Islet of Langerhans (tissue), 1 donor: ENCODE results near the gene RNF40.

Source experiments
- FAIRE-seq: peaks from one replicate; lab custom pipeline; 2011; peaks lifted over from hg19 to GRCh38; lab: Jason Lieb, UNC

Gene RNF40

GRCh38 chr16:30761928-30762902, at the start of gene RNF40, which contains the start of gene CFAP119:
RNF40 (plus strand) TSS chr16:30762322; CDS start chr16:30762546, 224 bp downstream.
CFAP119 (minus strand) TSS chr16:30762062; CDS start chr16:30761748, 314 bp downstream.
- peak; percentile 97 for FAIRE-seq

GRCh38 chr16:30715750-30716445, 46.2 kb upstream of the RNF40 start:
- no peak for FAIRE-seq

GRCh38 chr16:30720086-30720485, 42.0 kb upstream of the RNF40 start:
- FAIRE-seq, result no peak

GRCh38 chr16:30720694-30721093, 41.4 kb upstream of the RNF40 start:
- no peak for FAIRE-seq

- FAIRE-seq, result no peak
Measured at GRCh38 chr16:30721167-30721566, 41.0 kb upstream of the RNF40 start.

GRCh38 chr16:30721606-30722005, 40.5 kb upstream of the RNF40 start:
- FAIRE-seq, result peak; percentile 68

GRCh38 chr16:30722443-30722842, 39.7 kb upstream of the RNF40 start:
- no peak for FAIRE-seq

GRCh38 chr16:30722916-30723315, 39.2 kb upstream of the RNF40 start:
- FAIRE-seq, result no peak

GRCh38 chr16:30723725-30724355, 38.3 kb upstream of the RNF40 start:
- FAIRE-seq, result no peak

- no peak for FAIRE-seq
Measured at GRCh38 chr16:30724641-30725417, 37.3 kb upstream of the RNF40 start.

- no peak for FAIRE-seq
Measured at GRCh38 chr16:30725418-30725792, 36.7 kb upstream of the RNF40 start.

- no peak for FAIRE-seq
Measured at GRCh38 chr16:30728321-30728720, 33.8 kb upstream of the RNF40 start.

- no peak for FAIRE-seq
Measured at GRCh38 chr16:30728899-30729672, 33.0 kb upstream of the RNF40 start.

GRCh38 chr16:30731411-30731810, 30.7 kb upstream of the RNF40 start:
- FAIRE-seq, result peak; percentile 64

- FAIRE-seq, result no peak
Measured at GRCh38 chr16:30736995-30737793, 24.9 kb upstream of the RNF40 start.

GRCh38 chr16:30737794-30738648, 24.1 kb upstream of the RNF40 start:
- no peak for FAIRE-seq

GRCh38 chr16:30738984-30739951, 22.9 kb upstream of the RNF40 start:
- no peak for FAIRE-seq
